ENCODE measurements around the gene ANKRD34B.
"Not testable (repeated sequence)": the region's sequence is repeated elsewhere in the genome, so short reads cannot be mapped to it uniquely, and the experiment has no call there.

ANKRD34B gene

GRCh38 chr5:80569961-80570786 lies at the start of gene ANKRD34B:
TSS of gene ANKRD34B (minus strand) at chr5:80570280. CDS start at chr5:80560019, 10,261 bp downstream.
- no peak for FAIRE-seq

DNA sequence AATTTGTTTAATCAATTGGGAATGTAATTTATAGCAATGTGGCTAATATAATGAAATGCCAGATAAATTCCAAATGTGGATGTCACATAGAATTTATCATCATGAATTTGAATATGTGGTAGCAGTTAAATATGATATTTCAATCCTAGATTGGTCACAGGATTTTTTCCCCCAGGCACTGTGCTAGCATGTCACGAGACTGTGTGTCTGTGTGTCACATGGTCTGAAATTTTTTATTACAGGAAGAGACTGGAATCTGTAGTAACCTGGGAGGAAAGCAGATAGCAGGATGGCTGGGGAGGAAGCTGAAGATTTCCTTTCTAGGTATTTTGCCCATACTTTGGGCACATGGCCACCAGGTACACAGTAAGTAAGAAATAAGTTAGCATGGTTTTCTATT lies 49.0 kb upstream of the ANKRD34B start:
- FAIRE-seq = no peak

DNA sequence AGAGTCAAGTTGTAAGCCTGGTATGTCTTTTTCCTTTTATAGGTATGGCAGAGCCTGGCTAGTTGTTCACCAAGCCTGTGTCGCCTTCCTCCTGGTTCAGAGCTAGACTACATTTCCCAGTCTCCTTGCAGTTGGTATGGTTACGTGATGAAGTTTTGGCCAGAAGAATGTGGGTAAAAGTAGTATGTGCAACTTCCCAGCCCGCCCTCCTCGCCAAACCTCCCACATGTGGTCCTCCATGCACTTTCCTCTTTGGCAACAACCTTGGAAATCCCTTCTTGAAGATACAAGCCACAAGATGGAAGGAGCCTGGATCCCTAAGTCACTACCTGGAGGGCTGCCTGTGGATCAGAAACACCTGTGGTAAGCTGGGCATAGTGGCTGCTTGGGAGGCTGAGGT lies 48.4 kb upstream of the ANKRD34B start:
- FAIRE-seq = no peak

DNA sequence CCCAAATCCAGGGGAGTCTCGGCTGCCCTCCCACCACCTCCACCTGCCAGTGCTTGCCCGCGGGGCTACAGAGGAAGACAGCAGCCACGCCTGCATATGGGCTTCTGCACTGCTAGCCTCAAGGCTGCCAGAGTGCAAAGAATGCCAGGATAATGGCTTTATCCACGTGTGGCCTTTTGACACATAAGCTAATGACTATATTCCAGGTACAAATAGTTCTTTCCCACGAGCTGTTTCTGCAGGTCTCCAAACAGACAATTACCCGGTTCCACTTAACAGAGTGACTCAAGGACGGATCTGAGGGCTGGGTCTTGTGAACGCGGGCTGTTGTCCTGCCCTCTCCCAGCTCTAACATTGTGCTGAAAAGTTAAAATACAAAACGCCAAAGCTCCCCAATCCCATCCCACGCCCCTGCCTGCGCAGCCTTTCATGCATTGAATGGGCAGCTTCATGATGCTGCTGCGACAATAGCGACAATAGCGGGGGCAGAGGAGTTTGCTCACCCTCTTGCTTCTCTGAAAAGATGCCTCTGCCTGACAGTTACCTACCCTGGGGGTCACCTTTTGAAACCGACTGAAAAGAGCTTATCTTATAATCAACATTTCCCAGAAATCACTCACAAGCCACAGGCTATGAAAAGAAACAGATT lies 45.3 kb upstream of the ANKRD34B start:
- FAIRE-seq = no peak

- FAIRE-seq = no peak
Observed at GRCh38 chr5:80609692-80610091, 39.6 kb upstream of the ANKRD34B start.

DNA sequence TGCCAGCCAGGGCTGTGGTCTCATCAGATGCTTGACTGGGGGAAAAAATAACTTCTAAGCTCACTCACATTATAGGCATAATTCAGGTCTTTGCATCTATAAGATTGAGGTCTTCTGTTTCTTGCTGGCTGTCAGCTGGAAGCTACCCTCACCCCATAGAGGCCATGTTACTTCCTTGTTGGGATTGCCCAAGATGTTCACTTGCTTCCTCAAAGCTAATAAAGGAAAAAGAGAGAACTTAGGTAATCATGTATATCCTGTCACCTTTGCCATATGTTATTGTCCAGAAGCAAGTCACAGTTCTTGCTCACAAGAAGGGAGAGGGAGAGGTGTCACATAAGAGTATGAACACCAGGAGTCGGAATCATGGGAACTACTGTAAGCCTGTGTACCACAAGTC lies 38.7 kb upstream of the ANKRD34B start:
- FAIRE-seq = no peak

DNA sequence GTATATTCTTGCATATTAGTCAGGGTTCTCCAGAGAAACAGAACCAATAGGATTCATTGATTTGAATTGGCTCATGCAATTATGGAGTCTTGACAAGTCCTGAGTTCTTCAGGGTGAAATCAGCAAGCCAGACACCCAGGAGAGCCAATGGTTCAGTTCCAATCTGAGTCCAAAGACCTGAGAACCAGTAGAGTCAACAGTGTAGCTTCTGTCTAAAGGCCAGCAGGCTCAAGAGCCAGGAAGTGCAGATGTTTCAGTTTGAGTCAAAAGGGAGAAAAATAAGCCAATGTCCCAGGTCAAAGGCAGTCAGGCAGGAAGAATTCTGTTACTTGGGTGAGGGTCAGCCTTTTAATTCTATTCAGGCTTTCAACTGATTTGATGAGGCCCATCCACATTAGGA lies 37.8 kb upstream of the ANKRD34B start:
- FAIRE-seq = no peak

GRCh38 chr5:80607343-80607742 lies 37.3 kb upstream of the ANKRD34B start:
- FAIRE-seq = no peak

DNA sequence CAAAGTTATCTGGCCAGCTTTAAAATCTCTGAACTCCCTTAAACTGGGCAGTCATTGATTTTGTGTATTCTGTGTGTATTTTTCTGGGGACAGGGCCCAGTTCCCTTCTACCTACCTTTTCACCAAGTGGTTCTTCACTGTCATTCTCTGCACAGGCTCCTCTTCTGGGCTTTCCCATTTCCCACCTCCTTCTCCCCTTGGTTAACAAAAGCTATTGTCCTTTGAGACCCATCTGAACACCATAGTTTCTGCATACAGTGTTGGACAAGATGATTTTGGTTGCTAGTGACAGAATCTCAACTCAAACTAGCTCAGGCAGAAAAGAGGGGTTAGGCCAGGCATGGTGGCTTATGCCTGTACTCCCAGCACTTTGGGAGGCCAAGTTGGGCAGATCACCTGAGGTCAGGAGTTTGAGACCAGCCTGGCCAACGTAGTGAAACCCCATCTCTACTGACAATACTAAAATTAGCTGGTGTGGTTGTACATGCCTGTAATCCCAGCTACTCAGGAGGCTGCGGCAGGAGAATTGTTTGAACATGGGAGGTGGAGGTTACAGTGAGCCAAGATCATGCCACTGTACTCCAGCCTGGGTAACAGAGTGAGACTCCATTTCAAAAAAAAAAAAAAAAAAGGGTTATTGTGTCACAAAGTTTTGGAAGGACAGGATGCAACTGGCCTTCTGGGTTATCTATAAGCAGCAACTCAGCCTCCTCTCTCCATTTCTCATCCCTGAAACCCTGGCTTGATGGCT lies 31.0 kb upstream of the ANKRD34B start:
- no peak for FAIRE-seq

- no peak for FAIRE-seq
Observed at GRCh38 chr5:80597500-80597899, 27.4 kb upstream of the ANKRD34B start.

- no peak for FAIRE-seq
Observed at GRCh38 chr5:80594810-80595209, 24.7 kb upstream of the ANKRD34B start.

DNA sequence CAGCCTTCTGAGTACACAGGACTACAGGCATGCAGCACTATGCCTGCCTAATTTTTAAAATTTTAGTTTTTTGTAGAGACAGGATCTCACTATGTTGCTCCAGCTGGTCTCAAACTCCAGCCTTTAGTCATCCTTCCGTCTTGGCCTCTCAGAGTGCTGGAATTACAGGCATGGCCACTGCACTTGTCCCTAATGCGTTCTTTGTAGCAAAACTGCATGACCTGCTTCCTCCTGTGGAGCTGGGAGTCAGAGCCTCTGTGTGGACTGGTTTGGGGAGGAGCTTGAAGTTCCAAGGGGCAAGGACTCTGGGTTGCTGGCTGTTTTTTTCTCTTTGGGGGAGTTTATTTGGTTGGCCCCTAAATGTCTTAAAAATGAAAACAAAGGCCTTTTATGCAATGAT lies 22.7 kb upstream of the ANKRD34B start:
- FAIRE-seq = no peak

- FAIRE-seq = no peak
Observed at GRCh38 chr5:80592105-80592504, 22.0 kb upstream of the ANKRD34B start.

- FAIRE-seq = no peak
Observed at GRCh38 chr5:80591352-80591751, 21.3 kb upstream of the ANKRD34B start.

- FAIRE-seq = no peak
Observed at GRCh38 chr5:80590766-80591165, 20.7 kb upstream of the ANKRD34B start.

- no peak for FAIRE-seq
Observed at GRCh38 chr5:80588858-80589540, 18.9 kb upstream of the ANKRD34B start.

DNA sequence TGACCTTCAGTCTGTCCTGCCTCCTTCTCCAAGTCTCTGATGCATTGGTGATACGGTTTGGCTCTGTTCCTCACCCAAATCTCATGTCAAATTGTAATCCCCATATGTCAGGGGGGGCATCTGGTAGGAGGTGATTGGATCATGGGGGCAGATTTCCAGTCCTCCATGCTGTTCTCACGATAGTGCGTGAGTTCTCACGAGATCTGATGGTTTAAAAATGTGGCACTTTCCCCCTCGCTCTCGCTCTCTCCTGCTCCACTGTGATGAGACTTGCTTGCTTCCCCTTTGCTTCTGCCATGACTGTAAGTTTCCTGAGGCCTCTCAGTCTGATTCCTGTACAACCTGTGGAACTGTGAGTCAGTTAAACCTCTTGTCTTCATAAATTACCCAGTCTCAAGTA lies 14.7 kb upstream of the ANKRD34B start:
- FAIRE-seq = no peak

GRCh38 chr5:80580291-80580690 lies 10.2 kb upstream of the ANKRD34B start:
- not testable (repeated sequence) for FAIRE-seq

GRCh38 chr5:80579050-80579449 lies 9.0 kb upstream of the ANKRD34B start:
- FAIRE-seq = no peak

DNA sequence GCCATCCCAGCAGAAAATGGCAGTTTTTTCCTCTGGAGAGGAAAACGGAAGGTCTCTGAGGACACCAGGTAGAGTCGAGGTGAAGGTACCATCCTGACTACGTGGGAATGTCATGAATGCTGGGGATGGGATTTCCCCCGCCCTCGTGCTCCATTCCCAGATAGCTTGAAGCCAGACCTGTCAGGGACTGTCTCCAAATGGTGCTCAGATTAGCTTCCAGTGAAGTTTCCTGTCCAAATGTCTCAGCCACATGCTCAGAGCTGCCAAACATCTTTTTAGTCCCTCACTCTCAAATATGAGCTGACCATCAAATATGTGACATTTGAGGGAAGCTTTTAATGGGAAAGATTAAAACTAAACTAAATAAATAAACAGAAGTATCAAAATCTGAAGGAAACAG lies 7.6 kb upstream of the ANKRD34B start:
- FAIRE-seq = no peak

DNA sequence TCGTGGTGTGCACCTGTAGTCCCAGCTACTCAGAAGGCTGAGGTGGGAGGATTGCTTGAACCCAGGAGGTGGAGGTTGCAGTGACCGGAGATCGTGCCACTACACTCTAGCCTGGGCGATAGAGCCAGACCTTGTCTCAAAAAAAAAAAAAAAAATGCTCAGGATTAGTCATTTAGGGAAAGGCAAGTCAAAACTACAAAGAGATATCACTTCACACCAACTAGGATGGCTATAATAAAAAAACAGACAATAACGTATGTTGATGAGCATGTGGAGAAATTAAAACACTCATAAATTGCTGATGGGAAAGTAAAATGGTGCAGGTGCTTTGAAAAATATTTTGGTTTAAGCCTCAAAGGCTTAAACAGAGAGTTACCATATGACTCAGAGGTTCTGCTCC lies 6.3 kb upstream of the ANKRD34B start:
- no peak for FAIRE-seq

DNA sequence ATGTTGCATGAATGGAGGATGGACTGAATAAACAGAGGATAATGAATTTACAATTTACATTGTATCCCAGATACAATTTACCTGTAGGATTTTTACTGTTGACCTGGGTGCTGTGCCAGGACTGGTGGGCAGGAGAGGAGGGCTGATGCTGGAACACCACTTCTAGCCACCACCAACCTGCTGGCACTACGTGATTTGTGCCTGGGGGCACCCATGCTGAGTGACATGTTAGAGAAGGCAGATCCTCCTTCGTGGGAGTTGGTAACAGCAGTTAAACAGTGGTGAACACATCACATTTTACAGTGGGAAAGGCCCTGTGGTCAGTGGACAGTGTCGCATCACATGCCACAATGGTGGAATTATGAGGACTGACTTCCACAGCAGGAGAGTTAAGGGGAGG lies 3.0 kb upstream of the ANKRD34B start:
- FAIRE-seq = no peak

Data from islet of Langerhans (tissue), 1 donor.